ENCODE measurements around the gene FMN1.

- TF ChIP-seq POLR2A (IDR thresholded peaks at IDR 0.05; ENCODE audit: low read length) (no peak), CTCF (IDR thresholded peaks at IDR 0.05) (no peak), EP300 (IDR thresholded peaks at IDR 0.05) (no peak), RNF2 (IDR thresholded peaks at IDR 0.05; ENCODE audit: borderline replicate concordance, low read depth) (no peak), CEBPB (IDR thresholded peaks at IDR 0.05) (no peak), RAD21 (conservative IDR thresholded peaks at IDR 0.05 in 1 of 2, IDR thresholded peaks at IDR 0.05 in 1 of 2) (no peak), ZSCAN20 (CRISPR knock-in tag; IDR thresholded peaks at IDR 0.05) (no peak), POLR2AphosphoS2 (conservative IDR thresholded peaks at IDR 0.05; ENCODE audit: low read length) (no peak), SREBF2 (IDR thresholded peaks at IDR 0.05) (no peak), ESRRA (IDR thresholded peaks at IDR 0.05; ENCODE audit: borderline replicate concordance, low read length) (no peak), ZC3H11A (IDR thresholded peaks at IDR 0.05) (no peak), TP53 (CRISPR knock-in tag; IDR thresholded peaks at IDR 0.05) (no peak), SMC3 (IDR thresholded peaks at IDR 0.05) (no peak)
- TF ChIP-seq, protein P1, sequence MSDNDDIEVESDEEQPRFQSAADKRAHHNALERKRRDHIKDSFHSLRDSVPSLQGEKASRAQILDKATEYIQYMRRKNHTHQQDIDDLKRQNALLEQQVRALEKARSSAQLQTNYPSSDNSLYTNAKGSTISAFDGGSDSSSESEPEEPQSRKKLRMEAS (IDR thresholded peaks at IDR 0.05): no peak
Measured at GRCh38 chr15:32837935-32838334, 356.6 kb downstream of the FMN1 start.

Data from A549 (cell line).